SU-DHL-6 (cell line): Measurements from ENCODE around the gene ARPC4.

Source experiments
- CTCF ChIP-seq: fragments of 200-600 bp; sonication (generic); IDR thresholded peaks from one replicate; pipeline ENCODE4 v1.5.1; 2017; ENCODE audit warnings: antibody characterized with exemption, mild to moderate bottlenecking, low read length, moderate library complexity; ENCODE audit not compliant: insufficient read depth, poor library complexity, severe bottlenecking
- EZH2phosphoT487 ChIP-seq: fragments of 200-600 bp; sonication (generic), shearing (Covaris generic); conservative IDR thresholded peaks from 2 replicates; pipeline ENCODE4 v1.6.1; 2018; ENCODE audit warnings: mild to moderate bottlenecking, antibody characterized with exemption, low read length, moderate library complexity, mixed read lengths

- TF ChIP-seq CTCF, result no peak
- TF ChIP-seq EZH2phosphoT487, result no peak
Observed at GRCh38 chr3:9791127-9791526, 1.8 kb upstream of the ARPC4 start.
